PC-3 (cell line): ENCODE measurements around the gene CLDN15. TPM values are rescaled to one million over a fixed set of nuclear protein-coding genes. Genes with fewer than 3 reads are reported as not detected.
"Not testable (repeated sequence)": the region's sequence is repeated elsewhere in the genome, so short reads cannot be mapped to it uniquely, and the experiment has no call there.

Source experiments
- ATAC-seq: fragments of 200-7000 bp; cut with Tn5 transposase; 2 replicates; pipeline ENCODE4 v1.9.1; 2020; ENCODE audit warnings: mild to moderate bottlenecking, moderate library complexity
- BruUV-seq: library from RNA; stranded (reverse); fragments of 400-500 nt; replicated peaks from 2 replicates; lab custom pipeline; 2021; lab: Mats Ljungman, UMichigan
- CTCF ChIA-PET: fragments of 300-600 bp; sonication (Branson Sonifier 250); formaldehyde crosslinking; loops from one replicate; lab custom pipeline; 2022; ENCODE audit warnings: antibody characterized with exemption; lab: Charles Lee
- POLR2A ChIA-PET: fragments of 300-600 bp; sonication (Branson Sonifier 250); formaldehyde crosslinking; loops from one replicate; lab custom pipeline; 2022; ENCODE audit warnings: antibody characterized with exemption; ENCODE audit not compliant: unreplicated experiment; lab: Charles Lee
- DNase-seq: peaks from one replicate; pipeline ENCODE4 v3.0.0-alpha.2; 2015
- H2AFZ ChIP-seq: fragments of 300-600 bp; sonication (generic); 2 replicates; pipeline ENCODE4 v1.6.0; 2016; ENCODE audit warnings: antibody characterized with exemption, low read length
- H3F3A ChIP-seq: fragments of 300-600 bp; sonication (generic); one replicate; pipeline ENCODE4 v1.6.0; 2017; ENCODE audit warnings: antibody characterized with exemption, low read length, control low read depth, mild to moderate bottlenecking; ENCODE audit not compliant: unreplicated experiment
- H3K27ac ChIP-seq: fragments of 300-600 bp; sonication (generic); 2 replicates; pipeline ENCODE4 v1.5.1; 2016; ENCODE audit warnings: mild to moderate bottlenecking, low read length
- H3K27me3 ChIP-seq: fragments of 300-600 bp; sonication (generic); 2 replicates; pipeline ENCODE4 v1.6.1; 2016; ENCODE audit warnings: low read length, mixed read lengths
- H3K36me3 ChIP-seq: fragments of 300-600 bp; sonication (generic); 2 replicates; pipeline ENCODE4 v1.6.1; 2016; ENCODE audit warnings: low read depth, mixed run types, low read length, mixed read lengths
- H3K4me1 ChIP-seq: fragments of 300-600 bp; sonication (generic); 2 replicates; pipeline ENCODE4 v1.5.1; 2016; ENCODE audit warnings: low read length; ENCODE audit not compliant: insufficient read depth
- H3K4me2 ChIP-seq: fragments of 300-600 bp; sonication (generic); 2 replicates; pipeline ENCODE4 v1.6.0; 2016; ENCODE audit warnings: low read length
- H3K4me3 ChIP-seq: fragments of 300-600 bp; sonication (generic); 2 replicates; pipeline ENCODE4 v1.5.1; 2016; ENCODE audit warnings: mild to moderate bottlenecking, low read length, mixed read lengths
- H3K79me2 ChIP-seq: fragments of 300-600 bp; sonication (generic); 2 replicates; pipeline ENCODE4 v1.6.1; 2017; ENCODE audit warnings: low read length, mixed read lengths
- H3K9ac ChIP-seq: fragments of 300-600 bp; sonication (generic); 2 replicates; pipeline ENCODE4 v1.6.0; 2016; ENCODE audit warnings: mild to moderate bottlenecking, low read length
- H3K9me2 ChIP-seq: fragments of 300-600 bp; sonication (generic); replicated peaks from 2 replicates; pipeline ENCODE4 v1.6.1; 2016; ENCODE audit warnings: mixed run types, low read length, mixed read lengths
- H3K9me3 ChIP-seq: fragments of 300-600 bp; sonication (generic); 2 replicates; pipeline ENCODE4 v1.6.1; 2016; ENCODE audit warnings: low read length, mixed read lengths
- H4K20me1 ChIP-seq: fragments of 300-600 bp; sonication (generic); 2 replicates; pipeline ENCODE4 v1.6.1; 2016; ENCODE audit warnings: low read length, mixed read lengths
- EZH2 ChIP-seq: fragments of 300-600 bp; sonication (generic); IDR thresholded peaks from one replicate; pipeline ENCODE4 v1.6.1; 2017; ENCODE audit warnings: antibody characterized with exemption, mild to moderate bottlenecking, low read length; ENCODE audit not compliant: unreplicated experiment
- EZH2phosphoT487 ChIP-seq: fragments of 300-600 bp; sonication (generic); IDR thresholded peaks from 2 replicates; pipeline ENCODE4 v1.6.1; 2018; ENCODE audit warnings: mild to moderate bottlenecking, antibody characterized with exemption, low read length, borderline replicate concordance
- intact Hi-C: fragments of 100-400 bp; cut with micrococcal nuclease; formaldehyde crosslinking; loops from 2 replicates; pipeline ENCODE4 v1.9.0; 2023
- total RNA-seq: library from RNA; depleted of rRNA; stranded (reverse); fragments of >200 nt; gene quantifications from 2 replicates; pipeline ENCODE4 v1.2.3, GENCODE V29; 2014
- TF ChIP-seq, protein P1 (sequence below): fragments of 300-600 bp; sonication (generic); conservative IDR thresholded peaks from 2 replicates; pipeline ENCODE4 v1.5.1; 2017; ENCODE audit warnings: antibody characterized with exemption, low read depth, mild to moderate bottlenecking, low read length

The CLDN15 gene
- total RNA-seq, 1 experiment from 2014 or later = 6.7 TPM

DNA sequence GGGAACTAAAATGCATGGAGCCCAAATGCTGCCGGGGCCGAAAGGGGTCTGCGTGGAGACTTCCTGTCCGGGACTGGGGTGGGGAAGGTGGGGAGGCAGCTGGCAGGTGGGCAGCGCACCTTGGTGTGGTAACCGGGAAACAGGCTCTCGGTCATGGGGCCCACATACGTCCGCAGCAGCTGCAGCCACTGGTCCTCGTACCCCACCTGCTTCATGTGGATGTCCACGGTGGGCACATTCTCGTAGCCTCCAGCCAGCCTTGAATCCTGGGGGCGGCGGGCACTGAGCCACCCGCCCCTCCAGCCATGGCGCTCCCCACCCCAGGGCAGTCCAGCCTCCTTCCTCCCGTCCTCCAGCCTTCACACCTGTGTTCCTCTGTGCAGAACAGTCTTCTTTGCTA lies 30.1 kb downstream of the CLDN15 start:
- no peak overlapping the region for H3K4me3 ChIP-seq
- BruUV-seq = no TSS peak
- H3K9me3 ChIP-seq = no peaks in the 10 kb centered on the region
- H3K9me2 ChIP-seq = no peaks in the 10 kb centered on the region
- no peaks in the 10 kb centered on the region for H3K4me1 ChIP-seq
- no peak overlapping the region for H3K4me2 ChIP-seq
- no peaks in the 10 kb centered on the region for H3K27me3 ChIP-seq
- H3K36me3 ChIP-seq = no peaks in the 10 kb centered on the region; the same call in 1 of the 2 replicates
- DNase-seq (no peak), ATAC-seq (no peak)
- no peak overlapping the region for H3K9ac ChIP-seq
- no peak overlapping the region for H2AFZ ChIP-seq
- H3F3A ChIP-seq = no peaks in the 10 kb centered on the region
- no peaks in the 10 kb centered on the region for H4K20me1 ChIP-seq
- H3K27ac ChIP-seq = no peak overlapping the region
- POLR2A ChIA-PET = no interaction called here
- CTCF ChIA-PET = no interaction called here
- no peaks in the 10 kb centered on the region for H3K79me2 ChIP-seq
- intact Hi-C loops = no loop called here
- TF ChIP-seq, protein P1, sequence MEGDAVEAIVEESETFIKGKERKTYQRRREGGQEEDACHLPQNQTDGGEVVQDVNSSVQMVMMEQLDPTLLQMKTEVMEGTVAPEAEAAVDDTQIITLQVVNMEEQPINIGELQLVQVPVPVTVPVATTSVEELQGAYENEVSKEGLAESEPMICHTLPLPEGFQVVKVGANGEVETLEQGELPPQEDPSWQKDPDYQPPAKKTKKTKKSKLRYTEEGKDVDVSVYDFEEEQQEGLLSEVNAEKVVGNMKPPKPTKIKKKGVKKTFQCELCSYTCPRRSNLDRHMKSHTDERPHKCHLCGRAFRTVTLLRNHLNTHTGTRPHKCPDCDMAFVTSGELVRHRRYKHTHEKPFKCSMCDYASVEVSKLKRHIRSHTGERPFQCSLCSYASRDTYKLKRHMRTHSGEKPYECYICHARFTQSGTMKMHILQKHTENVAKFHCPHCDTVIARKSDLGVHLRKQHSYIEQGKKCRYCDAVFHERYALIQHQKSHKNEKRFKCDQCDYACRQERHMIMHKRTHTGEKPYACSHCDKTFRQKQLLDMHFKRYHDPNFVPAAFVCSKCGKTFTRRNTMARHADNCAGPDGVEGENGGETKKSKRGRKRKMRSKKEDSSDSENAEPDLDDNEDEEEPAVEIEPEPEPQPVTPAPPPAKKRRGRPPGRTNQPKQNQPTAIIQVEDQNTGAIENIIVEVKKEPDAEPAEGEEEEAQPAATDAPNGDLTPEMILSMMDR = no peak

- Histone ChIP-seq H3K9me3 (no peaks in the 10 kb centered on the region), H2AFZ (no peak overlapping the region), H3K36me3 (no peaks in the 10 kb centered on the region; the same call in 1 of the 2 replicates), H4K20me1 (no peaks in the 10 kb centered on the region), H3K9me2 (no peaks in the 10 kb centered on the region), H3K27me3 (no peaks in the 10 kb centered on the region), H3K79me2 (no peaks in the 10 kb centered on the region), H3K4me2 (no peak overlapping the region), H3K4me3 (no peak overlapping the region), H3F3A (no peaks in the 10 kb centered on the region), H3K27ac (no peak overlapping the region), H3K9ac (no peak overlapping the region), H3K4me1 (no peaks in the 10 kb centered on the region)
- TF ChIP-seq EZH2 (no peak), EZH2phosphoT487 (no peak)
- TF ChIP-seq, protein P1 = no peak
- CTCF ChIA-PET = no interaction called here
- POLR2A ChIA-PET = no interaction called here
- no TSS peak for BruUV-seq
- ATAC-seq = no peak
- DNase-seq = no peak
- intact Hi-C loops = no loop called here
Measured at GRCh38 chr7:101206665-101207042, 30.9 kb downstream of the CLDN15 start.

DNA sequence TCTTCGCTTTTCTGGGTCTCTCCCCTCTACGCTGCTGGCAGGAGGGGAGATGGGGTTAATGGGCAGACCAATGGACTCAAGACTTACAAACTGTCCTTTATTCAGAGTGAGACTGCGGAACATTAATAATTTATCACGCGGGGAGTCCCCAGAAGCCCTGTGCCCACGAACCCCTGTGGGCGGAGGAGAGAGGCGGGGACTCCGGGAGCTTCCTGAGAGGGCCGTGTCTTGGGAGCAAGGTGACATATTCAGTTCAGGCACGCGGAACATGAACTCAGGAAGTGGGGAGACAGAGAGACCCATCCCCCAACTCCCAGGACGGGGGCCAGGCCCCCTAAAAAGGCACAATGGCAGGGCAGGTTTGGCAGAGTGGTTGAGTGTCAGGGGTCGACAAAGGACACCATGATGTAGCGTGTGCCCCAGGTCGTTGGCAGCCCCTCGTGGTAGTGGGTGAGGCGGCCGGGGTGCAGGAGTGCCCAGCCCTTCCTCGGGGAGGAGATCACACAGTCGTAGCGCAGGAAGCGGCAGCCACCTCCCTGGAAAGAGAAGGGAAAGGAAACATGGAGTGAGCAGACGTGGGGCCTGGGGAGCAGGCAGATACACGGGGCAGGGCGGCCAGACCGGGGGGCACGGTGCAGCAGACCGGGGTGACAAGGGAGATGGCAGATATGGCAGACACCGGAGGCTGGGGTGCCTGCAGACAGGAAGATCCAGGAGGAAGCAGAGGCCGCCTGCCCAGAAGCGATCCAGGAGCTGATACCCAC lies 31.5 kb downstream of the CLDN15 start:
- H3K9me2 ChIP-seq = no peaks in the 10 kb centered on the region
- H3K4me2 ChIP-seq = no peak overlapping the region
- H3F3A ChIP-seq = no peaks in the 10 kb centered on the region
- ATAC-seq (no peak), DNase-seq (no peak)
- no peaks in the 10 kb centered on the region for H3K9me3 ChIP-seq
- H2AFZ ChIP-seq = no peak overlapping the region
- no peaks in the 10 kb centered on the region for H3K27me3 ChIP-seq
- intact Hi-C loops = no loop called here
- ChIA-PET CTCF (no interaction called here), POLR2A (no interaction called here)
- no peaks in the 10 kb centered on the region for H4K20me1 ChIP-seq
- no peak overlapping the region for H3K27ac ChIP-seq
- H3K9ac ChIP-seq = no peak overlapping the region
- H3K36me3 ChIP-seq = no peaks in the 10 kb centered on the region; the same call in 1 of the 2 replicates
- TSS peak; percentile 31 for BruUV-seq
- no peaks in the 10 kb centered on the region for H3K79me2 ChIP-seq
- no peaks in the 10 kb centered on the region for H3K4me1 ChIP-seq
- no peak overlapping the region for H3K4me3 ChIP-seq
- TF ChIP-seq EZH2 = no peak
- TF ChIP-seq, protein P1 = no peak
- TF ChIP-seq EZH2phosphoT487 = no peak

DNA sequence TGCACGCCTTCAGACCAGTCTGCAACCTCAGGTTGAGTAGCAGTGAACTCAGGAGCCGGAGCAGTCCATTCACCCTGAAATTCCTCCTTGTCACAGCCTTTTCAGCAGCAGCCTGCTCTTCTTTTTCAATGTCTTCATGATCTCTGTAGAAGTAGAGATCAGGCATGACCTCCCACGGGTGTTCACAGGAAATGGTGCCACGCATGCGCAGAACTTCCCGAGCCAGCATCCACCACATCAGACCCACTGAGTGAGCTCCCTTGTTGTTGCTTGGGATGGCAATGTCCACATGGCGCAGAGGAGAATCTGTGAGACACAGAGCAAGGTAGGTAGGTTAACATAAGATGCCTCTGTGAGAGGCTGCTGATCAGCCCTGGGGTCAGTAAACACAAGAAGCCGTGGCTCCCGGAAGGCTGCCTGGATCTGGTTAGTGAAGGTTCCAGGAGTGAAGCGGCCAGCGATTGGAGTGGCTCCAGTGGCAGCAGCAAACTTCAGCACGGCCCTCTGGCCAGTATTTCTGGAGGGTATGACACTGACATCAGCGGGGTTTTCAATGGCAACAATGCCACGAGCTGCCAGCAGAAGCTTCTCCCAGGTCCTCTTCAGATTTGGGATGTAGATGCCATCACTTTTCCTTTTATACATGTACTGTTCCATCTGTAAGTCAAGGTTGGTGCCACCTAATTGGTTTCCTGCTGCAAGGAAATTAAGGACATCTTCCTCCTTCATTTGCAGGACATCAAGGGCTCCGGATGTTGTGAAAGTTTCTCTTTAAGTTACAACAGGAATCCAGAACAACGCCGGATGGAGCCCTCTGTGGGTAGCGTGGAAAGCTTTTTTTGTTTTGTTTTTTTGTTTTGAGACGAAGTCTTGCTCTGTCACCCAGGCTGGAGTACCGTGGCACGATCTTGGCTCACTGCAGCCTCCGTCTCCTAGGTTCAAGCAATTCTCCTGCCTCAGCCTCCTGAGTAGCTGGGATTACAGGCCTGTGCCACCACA lies 33.6 kb downstream of the CLDN15 start:
- H3K9me3 ChIP-seq, intact Hi-C loops, H3K27ac ChIP-seq, H3K79me2 ChIP-seq, H2AFZ ChIP-seq, H3K4me2 ChIP-seq, H3K27me3 ChIP-seq, H3K36me3 ChIP-seq, CTCF ChIA-PET, H3F3A ChIP-seq, H4K20me1 ChIP-seq, BruUV-seq, H3K9me2 ChIP-seq, DNase-seq, ATAC-seq, H3K9ac ChIP-seq, H3K4me1 ChIP-seq, H3K4me3 ChIP-seq: not testable (repeated sequence)
- POLR2A ChIA-PET = interaction anchor here (0.6 kb wide), 1 partner anchor 34 kb away, joined by 3 read pairs; the partner anchor contains the start of gene CLDN15
